ENCODE measurements around the gene RTN4RL2.

DNA sequence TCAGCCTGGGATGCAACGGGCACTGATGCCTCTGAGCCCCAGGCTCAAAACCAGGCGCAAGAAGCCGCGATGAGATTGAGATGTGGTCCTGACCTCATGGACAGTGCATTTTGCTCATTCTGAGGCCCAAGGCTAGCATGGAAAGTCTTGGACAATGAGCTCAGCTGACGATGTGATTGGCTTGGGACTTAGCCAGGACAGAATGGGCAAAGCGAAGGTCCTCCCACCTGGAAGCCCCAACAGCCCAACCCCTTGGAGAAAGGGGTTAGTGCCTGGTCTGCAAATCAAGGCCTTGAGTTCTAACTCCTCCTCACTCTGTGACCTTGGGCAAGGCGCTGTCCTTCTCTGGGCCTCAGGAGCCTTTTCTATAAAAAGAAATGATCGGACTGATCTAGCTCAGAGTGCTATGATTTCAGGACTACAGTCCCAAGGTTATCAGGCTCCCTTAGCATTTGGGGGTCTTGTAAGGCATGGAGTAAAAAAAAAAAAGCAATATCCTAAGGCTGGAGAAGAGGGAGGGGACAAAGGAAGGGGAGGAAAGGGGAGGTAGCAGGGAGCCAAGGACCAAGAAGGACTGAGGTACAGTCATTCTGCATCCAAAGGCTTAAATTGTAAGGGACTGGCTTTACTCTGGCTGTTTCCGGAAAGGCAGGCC is 36.1 kb upstream of the RTN4RL2 start:
- TF ChIP-seq POLR2A (IDR thresholded peaks at IDR 0.05; ENCODE audit: low read length) (no peak), GATA1 (IDR thresholded peaks at IDR 0.05; ENCODE audit: low read depth, low read length) (no peak)
